ENCODE data around the gene VGLL3. TPM values are rescaled to one million over a fixed set of nuclear protein-coding genes. Genes with fewer than 3 reads are reported as not detected.

Gene VGLL3
- total and polyA plus RNA-seq, 2 experiments from 2014 or later, result 1.4 to 7.3 TPM

- TF ChIP-seq REST (IDR thresholded peaks at IDR 0.05; ENCODE audit: unreplicated experiment), result no peak
These were observed 13.9 kb upstream of the VGLL3 start (continued) for GRCh38 chr3:87004883-87005282.

GRCh38 chr3:87002346-87002745, 11.4 kb upstream of the VGLL3 start:
- Histone ChIP-seq H3K79me2 (replicated peaks; ENCODE audit: insufficient read depth) (no peaks in the 10 kb centered on the region), H3K4me2 (no peak overlapping the region), H3K4me1 (ENCODE audit: insufficient read depth) (no peaks in the 10 kb centered on the region), H4K20me1 (replicated peaks; ENCODE audit: insufficient read depth) (no peaks in the 10 kb centered on the region), H3K9me2 (ENCODE audit: insufficient read depth) (no peaks in the 10 kb centered on the region), H3F3A (replicated peaks; ENCODE audit: low read depth) (no peaks in the 10 kb centered on the region), H3K36me3 (ENCODE audit: insufficient read depth) (no peaks in the 10 kb centered on the region), H2AFZ (no peak overlapping the region), H3K4me3 (no peak overlapping the region), H3K27me3 (ENCODE audit: insufficient read depth) (no peaks in the 10 kb centered on the region), H3K27ac (ENCODE audit: low read depth) (no peak overlapping the region)
- no peak for ATAC-seq
- no peaks in the 10 kb centered on the region; the same call in 2 of the 3 replicates for H3K4me1 Mint-ChIP-seq
- H3K27ac Mint-ChIP-seq, result no peak overlapping the region
- TF ChIP-seq EZH2phosphoT487 (IDR thresholded peaks at IDR 0.05; ENCODE audit: unreplicated experiment), result no peak
- TF ChIP-seq JUNB (IDR thresholded peaks at IDR 0.05; ENCODE audit: unreplicated experiment), result no peak
- TF ChIP-seq EZH2 (IDR thresholded peaks at IDR 0.05; ENCODE audit: low read depth, unreplicated experiment), result no peak
- TF ChIP-seq REST (IDR thresholded peaks at IDR 0.05; ENCODE audit: unreplicated experiment), result no peak
- no peak for TF ChIP-seq ZNF114 (CRISPR knock-in tag; IDR thresholded peaks at IDR 0.05)
- no peak for TF ChIP-seq POLR2AphosphoS5 (IDR thresholded peaks at IDR 0.05; ENCODE audit: low read depth)
- no peak for TF ChIP-seq CTCF (conservative IDR thresholded peaks at IDR 0.05; ENCODE audit: low read depth in 2 of 2)
- TF ChIP-seq NANOG (IDR thresholded peaks at IDR 0.05; ENCODE audit: borderline replicate concordance), result no peak
- no peak for TF ChIP-seq STAT1 (IDR thresholded peaks at IDR 0.05; ENCODE audit: unreplicated experiment)
- no peak for TF ChIP-seq ZNF331 (CRISPR knock-in tag; IDR thresholded peaks at IDR 0.05; ENCODE audit: low read depth)
- DNase-seq (ENCODE audit: low spot score), result no peak
- no peaks in the 10 kb centered on the region for H3K27me3 Mint-ChIP-seq (ENCODE audit: insufficient read depth, low read depth, poor library complexity)
- H3K4me3 Mint-ChIP-seq, result no peak overlapping the region
- H3K36me3 Mint-ChIP-seq (ENCODE audit: low read depth), result no peaks in the 10 kb centered on the region
- H3K9me3 Mint-ChIP-seq, result no peaks in the 10 kb centered on the region

Data from GM23338 (cell line).